GM10248 (cell line): Measurements from ENCODE around the gene SIGLEC10.
A peak's percentile ranks its signal among the peaks of the same experiment; 100 is the strongest.
"Not testable (repeated sequence)": the region's sequence is repeated elsewhere in the genome, so short reads cannot be mapped to it uniquely, and the experiment has no call there.

Experiments
- CTCF ChIA-PET: fragments of 300-600 bp; sonication (Branson Sonifier 250); formaldehyde crosslinking; extraction: SDS; loops from one replicate; lab custom pipeline; 2021; ENCODE audit warnings: antibody characterized with exemption; lab: Yijun Ruan, JAX
- POLR2A ChIA-PET: fragments of 350-650 bp; sonication (Branson Sonifier 250); formaldehyde crosslinking; extraction: SDS; loops from one replicate; lab custom pipeline; 2020; ENCODE audit warnings: antibody characterized with exemption; lab: Yijun Ruan, JAX
- DNase-seq: peaks from one replicate; pipeline ENCODE4 v3.0.0; 2012; ENCODE audit errors: extremely low spot score
- TF ChIP-seq, protein P1 (sequence below): IDR thresholded peaks from 2 replicates; pipeline ENCODE4 v1.5.1; 2012; ENCODE audit warnings: mild to moderate bottlenecking, low read depth; ENCODE audit errors: extremely low read depth, missing control alignments, control extremely low read depth

Gene SIGLEC10

DNA sequence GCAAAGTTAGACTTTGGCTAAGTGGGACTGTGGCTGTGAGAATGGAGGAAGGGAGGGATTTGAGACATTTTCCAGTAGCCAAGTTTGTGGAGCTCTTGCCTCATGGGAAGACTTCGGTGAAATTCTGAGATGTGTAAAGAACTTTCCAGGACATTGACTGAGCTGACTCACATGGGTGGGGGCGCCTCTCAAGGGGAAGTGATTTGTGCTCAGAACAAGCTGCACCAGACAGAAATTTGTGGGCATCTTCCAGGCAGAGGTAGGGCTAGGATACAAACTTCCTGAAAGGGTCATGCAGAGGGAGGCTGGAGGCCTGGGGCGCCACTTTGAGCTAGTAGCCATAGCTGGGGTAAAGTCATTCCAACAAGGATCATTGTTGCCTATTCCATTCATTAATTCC lies 9.8 kb upstream of the SIGLEC10 start:
- TF ChIP-seq, protein P1, sequence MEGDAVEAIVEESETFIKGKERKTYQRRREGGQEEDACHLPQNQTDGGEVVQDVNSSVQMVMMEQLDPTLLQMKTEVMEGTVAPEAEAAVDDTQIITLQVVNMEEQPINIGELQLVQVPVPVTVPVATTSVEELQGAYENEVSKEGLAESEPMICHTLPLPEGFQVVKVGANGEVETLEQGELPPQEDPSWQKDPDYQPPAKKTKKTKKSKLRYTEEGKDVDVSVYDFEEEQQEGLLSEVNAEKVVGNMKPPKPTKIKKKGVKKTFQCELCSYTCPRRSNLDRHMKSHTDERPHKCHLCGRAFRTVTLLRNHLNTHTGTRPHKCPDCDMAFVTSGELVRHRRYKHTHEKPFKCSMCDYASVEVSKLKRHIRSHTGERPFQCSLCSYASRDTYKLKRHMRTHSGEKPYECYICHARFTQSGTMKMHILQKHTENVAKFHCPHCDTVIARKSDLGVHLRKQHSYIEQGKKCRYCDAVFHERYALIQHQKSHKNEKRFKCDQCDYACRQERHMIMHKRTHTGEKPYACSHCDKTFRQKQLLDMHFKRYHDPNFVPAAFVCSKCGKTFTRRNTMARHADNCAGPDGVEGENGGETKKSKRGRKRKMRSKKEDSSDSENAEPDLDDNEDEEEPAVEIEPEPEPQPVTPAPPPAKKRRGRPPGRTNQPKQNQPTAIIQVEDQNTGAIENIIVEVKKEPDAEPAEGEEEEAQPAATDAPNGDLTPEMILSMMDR = no peak
- POLR2A ChIA-PET = no interaction called here
- CTCF ChIA-PET = interaction anchor here (1.4 to 2.2 kb wide), 4 partner anchors 9 to 234 kb away, joined by 3 to 13 read pairs (median 6); partner anchors contain the start of gene SIGLEC10
- no peak for DNase-seq

DNA sequence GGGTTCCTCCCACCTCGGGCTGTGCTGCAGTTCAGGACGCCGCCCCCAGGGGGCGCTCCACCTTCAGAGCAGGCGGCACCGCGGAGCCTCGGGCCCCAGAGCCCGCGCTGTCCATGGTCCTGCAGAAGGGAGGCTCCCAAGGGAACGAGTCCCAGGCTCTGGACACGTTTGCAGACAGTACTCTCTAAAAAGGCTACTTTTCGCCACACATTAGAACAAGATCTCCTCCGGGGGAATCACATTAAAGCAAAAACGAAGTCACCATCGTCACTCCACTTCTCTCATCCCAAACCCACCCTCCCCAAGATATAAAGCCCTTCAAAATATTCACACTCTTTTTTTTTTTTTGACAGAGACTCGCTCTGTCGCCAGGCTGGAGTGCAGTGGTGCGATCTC lies 4.6 kb upstream of the SIGLEC10 start:
- CTCF ChIA-PET = interaction anchor here (0.6 to 13.4 kb wide), 33 partner anchors 10 to 246 kb away, joined by 3 to 168 read pairs (median 4); partner anchors contain the start of genes NKG7 and VSIG10L
- peak; percentile 89 for DNase-seq
- POLR2A ChIA-PET = no interaction called here
- TF ChIP-seq, protein P1 = peak; percentile 99

DNA sequence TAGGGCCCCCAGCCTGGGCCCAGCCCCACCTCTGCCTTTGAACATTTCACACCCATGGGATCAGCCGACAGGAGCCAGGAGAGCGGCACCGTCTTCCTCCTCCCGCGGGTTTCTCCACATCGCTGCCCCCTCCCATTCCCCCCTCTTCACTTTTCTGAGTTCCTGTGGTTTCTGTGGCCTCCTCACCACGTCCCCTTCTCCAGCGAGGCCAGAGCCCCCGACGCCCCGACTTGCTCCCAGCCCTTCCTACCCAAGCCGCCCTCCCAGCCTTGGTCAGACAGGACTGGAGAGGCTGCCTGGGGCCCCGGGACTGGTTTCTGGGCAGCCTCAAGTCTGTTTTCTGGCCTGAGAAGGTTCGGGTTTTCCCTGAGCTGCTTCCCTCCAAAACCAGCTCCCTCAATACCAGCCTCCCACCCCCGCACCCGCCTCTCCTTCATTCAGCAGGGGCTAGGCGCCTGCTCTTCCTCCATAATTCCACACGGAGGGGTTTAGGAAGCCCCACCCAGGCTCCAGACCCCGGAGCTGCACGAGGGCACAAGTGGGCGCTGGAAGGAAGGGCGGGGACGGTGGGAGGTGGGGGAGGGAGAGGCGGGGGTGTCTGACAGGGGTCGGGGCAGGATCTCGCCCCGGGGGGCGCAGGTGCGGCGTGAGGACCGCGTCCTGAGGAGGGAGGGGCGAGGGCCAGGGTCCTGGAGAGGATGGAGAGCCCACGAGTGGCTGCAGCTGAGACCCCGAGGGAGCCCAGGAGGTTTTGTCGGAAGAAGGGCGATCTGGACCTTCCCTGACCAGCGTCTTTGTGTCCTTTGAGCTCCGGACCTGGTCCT lies 4.0 kb upstream of the SIGLEC10 start:
- ChIA-PET CTCF (interaction anchor here (0.6 to 13.4 kb wide), 36 partner anchors 8 to 247 kb away, joined by 3 to 168 read pairs (median 4); partner anchors contain the start of genes NKG7 and VSIG10L), POLR2A (interaction anchor here (0.6 kb wide), 1 partner anchor 17 kb away, joined by 3 read pairs; no protein-coding TSS in a partner anchor)
- no peak for DNase-seq

DNA sequence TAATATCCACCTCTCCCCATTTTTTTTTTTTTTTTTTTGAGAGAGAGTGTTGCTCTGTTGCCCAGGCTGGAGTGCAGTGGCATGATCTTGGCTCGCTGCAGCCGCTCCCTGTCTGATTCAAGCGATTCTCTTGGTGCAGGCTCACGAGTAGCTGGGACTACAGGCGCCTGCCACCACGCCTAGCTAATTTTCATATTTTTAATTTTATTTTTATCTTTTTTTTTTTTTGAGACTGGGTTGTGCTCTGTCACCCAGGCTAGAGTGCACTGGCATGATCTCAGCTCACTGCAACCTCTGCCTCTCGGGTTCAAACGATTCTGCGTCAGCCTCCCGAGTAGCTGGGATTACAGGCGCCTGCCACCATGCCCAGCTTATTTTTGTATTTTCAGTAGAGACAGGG lies 3.1 kb upstream of the SIGLEC10 start:
- DNase-seq = not testable (repeated sequence)
- ChIA-PET CTCF (interaction anchor here (1.1 to 13.4 kb wide), 17 partner anchors 9 to 248 kb away, joined by 3 to 168 read pairs (median 8); partner anchors contain the start of gene NKG7), POLR2A (interaction anchor here (0.6 to 0.7 kb wide), 2 partner anchors 16 to 223 kb away, joined by 3 to 5 read pairs; no protein-coding TSS in a partner anchor)

More for the DNA sequence above, 4.0 kb upstream of the SIGLEC10 start:
- TF ChIP-seq, protein P1 = no peak

GRCh38 chr19:51418707-51419106 lies 1.3 kb upstream of the SIGLEC10 start:
- TF ChIP-seq, protein P1 = no peak
- DNase-seq = peak; percentile 35
- POLR2A ChIA-PET = interaction anchor here (1.0 to 2.4 kb wide), 3 partner anchors 23 to 79 kb away, joined by 5 to 11 read pairs (median 7); no protein-coding TSS in a partner anchor
- CTCF ChIA-PET = interaction anchor here (1.5 to 13.4 kb wide), 9 partner anchors 10 to 252 kb away, joined by 4 to 168 read pairs (median 10); no protein-coding TSS in a partner anchor

GRCh38 chr19:51417810-51418157 lies 342 bp upstream of the SIGLEC10 start:
- POLR2A ChIA-PET = interaction anchor here (1.0 to 2.4 kb wide), 3 partner anchors 22 to 78 kb away, joined by 5 to 11 read pairs (median 7); no protein-coding TSS in a partner anchor

DNA sequence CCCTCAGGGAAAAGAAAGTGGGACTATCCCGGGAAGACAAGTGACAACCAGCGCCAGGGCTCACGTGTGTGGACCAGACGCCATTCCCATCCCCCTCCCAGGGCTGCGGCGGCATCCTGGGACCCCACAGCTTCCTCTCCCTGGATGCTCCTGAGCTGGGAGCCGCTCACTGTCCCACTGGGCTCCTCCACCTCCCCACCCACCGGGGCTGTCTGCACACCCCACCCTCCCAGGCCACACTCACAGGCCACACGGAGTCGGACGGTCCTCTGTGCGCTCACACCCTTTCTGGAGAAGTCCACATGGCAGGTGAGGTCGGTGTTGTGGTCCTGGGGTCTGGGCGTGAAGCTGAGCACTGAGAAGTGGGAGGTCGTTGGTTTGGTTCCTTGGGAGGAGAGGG lies 1.0 kb downstream of the SIGLEC10 start:
- ChIA-PET POLR2A (interaction anchor here (2.4 kb wide), 1 partner anchor 49 kb away, joined by 11 read pairs; no protein-coding TSS in a partner anchor), CTCF (interaction anchor here (1.7 to 13.4 kb wide), 4 partner anchors 7 to 52 kb away, joined by 4 to 168 read pairs (median 86); no protein-coding TSS in a partner anchor)
- DNase-seq = not testable (repeated sequence)

More at GRCh38 chr19:51417810-51418157, 342 bp upstream of the SIGLEC10 start:
- DNase-seq = no peak
- CTCF ChIA-PET = interaction anchor here (0.6 to 13.4 kb wide), 16 partner anchors 9 to 253 kb away, joined by 3 to 168 read pairs (median 4); no protein-coding TSS in a partner anchor
- TF ChIP-seq, protein P1 = no peak
